Measurements from ENCODE around the gene FAM120A. TPM values are rescaled to one million over a fixed set of nuclear protein-coding genes. Genes with fewer than 3 reads are reported as not detected.

The FAM120A gene
- total RNA-seq, 4 donors from 2014 or later: 67.5 to 108 (median 89.8) TPM

- Histone ChIP-seq H3K4me3 (no peak overlapping the region), H3K27ac (no peak overlapping the region), H3K27me3 (no peaks in the 10 kb centered on the region), H3K4me1 (no peaks in the 10 kb centered on the region), H3K9me3 (peaks cover 3% of the 10 kb centered on the region), H3K36me3 (no peaks in the 10 kb centered on the region)
- DNase-seq (ENCODE audit: low spot score in 2 of 2): no peak
- TF ChIP-seq EP300 (IDR thresholded peaks at IDR 0.05): no peak
- TF ChIP-seq POLR2A (IDR thresholded peaks at IDR 0.05): no peak
- TF ChIP-seq POLR2AphosphoS5 (IDR thresholded peaks at IDR 0.05): no peak
- TF ChIP-seq, protein P1, sequence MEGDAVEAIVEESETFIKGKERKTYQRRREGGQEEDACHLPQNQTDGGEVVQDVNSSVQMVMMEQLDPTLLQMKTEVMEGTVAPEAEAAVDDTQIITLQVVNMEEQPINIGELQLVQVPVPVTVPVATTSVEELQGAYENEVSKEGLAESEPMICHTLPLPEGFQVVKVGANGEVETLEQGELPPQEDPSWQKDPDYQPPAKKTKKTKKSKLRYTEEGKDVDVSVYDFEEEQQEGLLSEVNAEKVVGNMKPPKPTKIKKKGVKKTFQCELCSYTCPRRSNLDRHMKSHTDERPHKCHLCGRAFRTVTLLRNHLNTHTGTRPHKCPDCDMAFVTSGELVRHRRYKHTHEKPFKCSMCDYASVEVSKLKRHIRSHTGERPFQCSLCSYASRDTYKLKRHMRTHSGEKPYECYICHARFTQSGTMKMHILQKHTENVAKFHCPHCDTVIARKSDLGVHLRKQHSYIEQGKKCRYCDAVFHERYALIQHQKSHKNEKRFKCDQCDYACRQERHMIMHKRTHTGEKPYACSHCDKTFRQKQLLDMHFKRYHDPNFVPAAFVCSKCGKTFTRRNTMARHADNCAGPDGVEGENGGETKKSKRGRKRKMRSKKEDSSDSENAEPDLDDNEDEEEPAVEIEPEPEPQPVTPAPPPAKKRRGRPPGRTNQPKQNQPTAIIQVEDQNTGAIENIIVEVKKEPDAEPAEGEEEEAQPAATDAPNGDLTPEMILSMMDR (IDR thresholded peaks at IDR 0.05): no peak
- 85% methylated on average over 3 of the region's 8 CpGs for WGBS
These were observed 34.8 kb upstream of the FAM120A start for GRCh38 chr9:93416530-93417235.

GRCh38 chr9:93417538-93417937 is 33.9 kb upstream of the FAM120A start:
- WGBS: 97% methylated on average over 1 of the region's 1 CpG
- no peak for TF ChIP-seq POLR2A (IDR thresholded peaks at IDR 0.05)
- no peak for TF ChIP-seq POLR2AphosphoS5 (IDR thresholded peaks at IDR 0.05)
- TF ChIP-seq, protein P1 (IDR thresholded peaks at IDR 0.05): no peak
- TF ChIP-seq EP300 (IDR thresholded peaks at IDR 0.05): no peak

DNA sequence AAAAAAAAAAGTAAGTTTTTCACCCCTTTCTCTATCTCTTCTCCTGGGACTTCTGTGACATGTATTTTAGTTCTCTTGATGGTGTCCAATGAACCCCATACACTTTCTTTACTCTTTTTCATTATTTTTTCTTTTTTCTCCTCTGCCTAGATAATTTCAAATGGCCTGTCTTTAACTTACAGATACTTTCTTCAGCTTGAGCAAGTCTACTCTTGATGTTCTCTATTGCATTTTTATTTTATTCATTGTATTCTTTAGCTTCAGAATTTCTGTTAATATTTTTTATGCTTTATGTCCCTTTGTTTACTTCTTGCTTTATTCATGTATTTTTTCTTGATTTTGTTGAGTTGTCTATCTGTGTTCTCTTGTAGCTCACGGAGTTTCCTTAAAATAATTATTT is 32.5 kb upstream of the FAM120A start:
- 81% methylated on average over 1 of the region's 1 CpG for WGBS
- Histone ChIP-seq H3K27ac (no peak overlapping the region), H3K4me1 (no peaks in the 10 kb centered on the region), H3K9me3 (peaks cover 3% of the 10 kb centered on the region), H3K4me3 (no peak overlapping the region), H3K27me3 (no peaks in the 10 kb centered on the region), H3K36me3 (no peaks in the 10 kb centered on the region)
- TF ChIP-seq POLR2A (IDR thresholded peaks at IDR 0.05) (no peak), EP300 (IDR thresholded peaks at IDR 0.05) (no peak), POLR2AphosphoS5 (IDR thresholded peaks at IDR 0.05) (no peak)
- TF ChIP-seq, protein P1 (IDR thresholded peaks at IDR 0.05): no peak
- no peak for DNase-seq (ENCODE audit: low spot score in 2 of 2)

More at GRCh38 chr9:93417538-93417937, 33.9 kb upstream of the FAM120A start:
- Histone ChIP-seq H3K4me1 (no peaks in the 10 kb centered on the region), H3K27ac (no peak overlapping the region), H3K36me3 (no peaks in the 10 kb centered on the region), H3K9me3 (peaks cover 3% of the 10 kb centered on the region), H3K27me3 (no peaks in the 10 kb centered on the region), H3K4me3 (no peak overlapping the region)
- no peak for DNase-seq (ENCODE audit: low spot score in 2 of 2)

GRCh38 chr9:93422977-93423616 is 28.4 kb upstream of the FAM120A start:
- no peak for TF ChIP-seq POLR2A (IDR thresholded peaks at IDR 0.05)
- TF ChIP-seq, protein P1 (IDR thresholded peaks at IDR 0.05): no peak
- no peak for TF ChIP-seq POLR2AphosphoS5 (IDR thresholded peaks at IDR 0.05)
- no peak for TF ChIP-seq EP300 (IDR thresholded peaks at IDR 0.05)
- WGBS: 62% methylated on average over 10 of the region's 10 CpGs
- Histone ChIP-seq H3K27me3 (no peaks in the 10 kb centered on the region), H3K27ac (no peak overlapping the region), H3K9me3 (peaks cover 3% of the 10 kb centered on the region), H3K36me3 (no peaks in the 10 kb centered on the region), H3K4me3 (no peak overlapping the region), H3K4me1 (no peaks in the 10 kb centered on the region)
- no peak for DNase-seq (ENCODE audit: low spot score in 2 of 2)

DNA sequence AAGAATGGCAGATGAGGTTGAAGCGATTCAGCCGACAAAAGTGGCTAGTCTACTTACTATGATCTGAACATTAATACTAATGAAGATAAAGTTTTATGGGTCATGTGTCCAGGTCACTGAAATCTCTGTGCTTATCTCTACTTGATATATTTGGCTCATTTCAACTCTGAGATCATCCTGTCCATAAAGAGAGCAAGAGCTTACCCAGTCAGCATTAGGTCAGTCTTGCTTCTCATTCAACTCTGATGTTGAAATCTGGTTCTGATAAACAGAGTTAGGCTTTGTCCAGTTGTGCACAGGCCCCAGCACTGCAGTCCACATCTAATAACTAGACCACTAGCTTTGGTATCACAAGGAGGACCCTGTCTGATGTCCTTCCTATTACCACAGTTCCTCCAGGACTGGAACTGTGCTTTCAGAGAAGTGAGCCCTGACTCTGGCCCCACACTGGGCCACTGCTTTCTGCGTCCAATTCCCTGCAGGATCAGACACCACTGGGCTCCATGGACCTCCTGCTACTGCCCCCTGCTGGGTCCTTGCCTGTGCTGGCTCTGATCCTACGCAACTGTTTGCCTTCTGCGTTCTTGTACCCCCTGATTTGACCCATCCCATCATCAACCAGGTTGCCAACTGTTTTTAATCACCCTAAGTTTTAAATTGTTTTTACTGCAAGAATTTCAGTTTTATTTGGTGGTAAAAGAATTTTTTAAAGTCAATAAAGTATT is 23.7 kb upstream of the FAM120A start:
- no peak for DNase-seq (ENCODE audit: low spot score in 2 of 2)
- Histone ChIP-seq H3K4me1 (no peaks in the 10 kb centered on the region), H3K27me3 (no peaks in the 10 kb centered on the region), H3K9me3 (no peaks in the 10 kb centered on the region), H3K27ac (no peak overlapping the region), H3K36me3 (no peaks in the 10 kb centered on the region), H3K4me3 (no peak overlapping the region)
- WGBS: 87% methylated on average over 5 of the region's 5 CpGs
- TF ChIP-seq POLR2AphosphoS5 (IDR thresholded peaks at IDR 0.05) (no peak), EP300 (IDR thresholded peaks at IDR 0.05) (no peak), POLR2A (IDR thresholded peaks at IDR 0.05) (no peak)
- TF ChIP-seq, protein P1 (IDR thresholded peaks at IDR 0.05): no peak
